Neural cell (in vitro differentiated cells): Measurements from ENCODE around the gene MALRD1. TPM values are rescaled to one million over a fixed set of nuclear protein-coding genes. Genes with fewer than 3 reads are reported as not detected.
"Not testable (repeated sequence)": the region's sequence is repeated elsewhere in the genome, so short reads cannot be mapped to it uniquely, and the experiment has no call there.

Experiments used
- H2AFZ ChIP-seq: fragments of 200-600, 300-800 bp; sonication (generic), shearing (Covaris generic); 2 replicates; pipeline ENCODE4 v1.6.0; 2014; ENCODE audit warnings: low read depth, mild to moderate bottlenecking, antibody characterized with exemption, low read length, moderate library complexity
- H3F3A ChIP-seq: fragments of 200-600 bp; shearing (Covaris generic); 2 replicates; pipeline ENCODE4 v1.6.1; 2016; ENCODE audit warnings: mild to moderate bottlenecking, moderate library complexity, mixed read lengths, antibody characterized with exemption, low read length; ENCODE audit not compliant: insufficient read depth, poor library complexity, severe bottlenecking
- H3K27ac ChIP-seq: fragments of 200-600, 300-800 bp; sonication (generic), shearing (Covaris generic); 2 replicates; pipeline ENCODE4 v1.5.1; 2014; ENCODE audit warnings: mild to moderate bottlenecking, low read length, moderate library complexity
- H3K27me3 ChIP-seq: fragments of 300-800, 200-600 bp; sonication (generic), shearing (Covaris generic); 2 replicates; pipeline ENCODE4 v1.6.0; 2014; ENCODE audit warnings: mild to moderate bottlenecking, low read depth, low read length, moderate library complexity; ENCODE audit not compliant: insufficient read depth
- H3K36me3 ChIP-seq: fragments of 300-800, 200-600 bp; sonication (generic), shearing (Covaris generic); 2 replicates; pipeline ENCODE4 v1.5.1; 2014; ENCODE audit warnings: mild to moderate bottlenecking, antibody characterized with exemption, low read length, moderate library complexity; ENCODE audit not compliant: insufficient read depth
- H3K4me2 ChIP-seq: fragments of 300-800, 200-600 bp; sonication (generic), shearing (Covaris generic); 2 replicates; pipeline ENCODE4 v1.6.0; 2014; ENCODE audit warnings: mild to moderate bottlenecking, low read length
- H3K4me3 ChIP-seq: fragments of 300-800, 200-600 bp; sonication (generic), shearing (Covaris generic); 2 replicates; pipeline ENCODE4 v1.5.1; 2014; ENCODE audit warnings: mild to moderate bottlenecking, low read length, moderate library complexity
- H3K79me2 ChIP-seq: fragments of 200-600 bp; shearing (Covaris generic); replicated peaks from 2 replicates; pipeline ENCODE4 v1.6.0; 2014; ENCODE audit warnings: mild to moderate bottlenecking, low read length, moderate library complexity; ENCODE audit not compliant: insufficient read depth
- H3K9ac ChIP-seq: fragments of 300-800, 200-600 bp; sonication (generic), shearing (Covaris generic); 2 replicates; pipeline ENCODE4 v1.6.1; 2016; ENCODE audit warnings: mild to moderate bottlenecking, low read length, mixed read lengths
- H3K9me2 ChIP-seq: fragments of 200-600 bp; shearing (Covaris generic); 2 replicates; pipeline ENCODE4 v1.6.1; 2016; ENCODE audit warnings: mild to moderate bottlenecking, low read length, mixed read lengths; ENCODE audit not compliant: insufficient read depth
- H3K9me3 ChIP-seq: fragments of 200-600, 300-800 bp; sonication (generic), shearing (Covaris generic); 2 replicates; pipeline ENCODE4 v1.6.1; 2016; ENCODE audit warnings: mild to moderate bottlenecking, mixed run types, low read length, moderate library complexity, mixed read lengths
- H4K20me1 ChIP-seq: fragments of 200-600 bp; shearing (Covaris generic); 2 replicates; pipeline ENCODE4 v1.6.1; 2016; ENCODE audit warnings: mild to moderate bottlenecking, mixed run types; ENCODE audit not compliant: insufficient read depth
- CTCF ChIP-seq: fragments of 450-650 bp; IDR thresholded peaks from 2 replicates; pipeline ENCODE4 v1.5.1; 2014; ENCODE audit warnings: antibody characterized with exemption, mild to moderate bottlenecking, moderate library complexity; ENCODE audit not compliant: poor library complexity, severe bottlenecking
- EP300 ChIP-seq: fragments of 450-650 bp; conservative IDR thresholded peaks from 2 replicates; pipeline ENCODE4 v1.6.1; 2014; ENCODE audit warnings: antibody characterized with exemption, mild to moderate bottlenecking, moderate library complexity; ENCODE audit not compliant: poor library complexity, severe bottlenecking
- EZH2 ChIP-seq: fragments of 200-600, 300-800 bp; shearing (Covaris generic), sonication (generic); IDR thresholded peaks from 2 replicates; pipeline ENCODE4 v1.6.1; 2014; ENCODE audit warnings: antibody characterized with exemption, low read length, borderline replicate concordance, mild to moderate bottlenecking; ENCODE audit not compliant: insufficient read depth, poor library complexity, severe bottlenecking
- MXI1 ChIP-seq: fragments of 450-650 bp; conservative IDR thresholded peaks from 2 replicates; pipeline ENCODE4 v1.6.1; 2014; ENCODE audit warnings: antibody characterized with exemption, mild to moderate bottlenecking; ENCODE audit not compliant: poor library complexity, severe bottlenecking
- POLR2AphosphoS5 ChIP-seq: IDR thresholded peaks from 2 replicates; pipeline ENCODE4 v1.6.1; 2012
- RAD21 ChIP-seq: fragments of 450-650 bp; conservative IDR thresholded peaks from 2 replicates; pipeline ENCODE4 v1.6.1; 2014; ENCODE audit warnings: antibody characterized with exemption, mild to moderate bottlenecking, moderate library complexity
- REST ChIP-seq: IDR thresholded peaks from 2 replicates; pipeline ENCODE4 v1.6.1; 2012; ENCODE audit warnings: borderline replicate concordance
- SMC3 ChIP-seq: fragments of 450-650 bp; conservative IDR thresholded peaks from 2 replicates; pipeline ENCODE4 v1.6.1; 2014; ENCODE audit warnings: antibody characterized with exemption, mild to moderate bottlenecking, moderate library complexity; ENCODE audit not compliant: poor library complexity
- TAF1 ChIP-seq: IDR thresholded peaks from 2 replicates; pipeline ENCODE4 v1.6.1; 2012; ENCODE audit warnings: low read depth
- polyA plus RNA-seq: library from polyadenylated mRNA; depleted of rRNA; stranded (reverse); fragments of >200 nt; gene quantifications from 2 replicates; pipeline ENCODE4 v1.2.3, GENCODE V29; 2014

MALRD1 gene
- polyA plus RNA-seq, 1 donor from 2014 or later, result 0.21 TPM

GRCh38 chr10:19738440-19738839 lies 689.8 kb downstream of the MALRD1 start (continued):
- TF ChIP-seq EP300, result no peak
- TF ChIP-seq POLR2AphosphoS5, result no peak
- no peak for TF ChIP-seq MXI1

- H4K20me1 ChIP-seq, H3K4me2 ChIP-seq, H3K4me3 ChIP-seq, H3K79me2 ChIP-seq, H2AFZ ChIP-seq, H3K9me2 ChIP-seq, H3K27me3 ChIP-seq, H3K27ac ChIP-seq, H3K9ac ChIP-seq, H3K36me3 ChIP-seq, H3F3A ChIP-seq, H3K9me3 ChIP-seq: not testable (repeated sequence)
Measured at GRCh38 chr10:19739232-19739631, 690.6 kb downstream of the MALRD1 start.

- H4K20me1 ChIP-seq, H3K4me3 ChIP-seq, H3K4me2 ChIP-seq, H3K9ac ChIP-seq, H2AFZ ChIP-seq, H3K27ac ChIP-seq, H3F3A ChIP-seq, H3K9me3 ChIP-seq, H3K9me2 ChIP-seq, H3K27me3 ChIP-seq, H3K79me2 ChIP-seq, H3K36me3 ChIP-seq: not testable (repeated sequence)
Measured at GRCh38 chr10:19742144-19742543, 693.5 kb downstream of the MALRD1 start.

- no peak overlapping the region for H3K4me2 ChIP-seq
- H3K36me3 ChIP-seq, result no peaks in the 10 kb centered on the region
- H4K20me1 ChIP-seq, result no peaks in the 10 kb centered on the region
- no peak overlapping the region for H3K4me3 ChIP-seq
- H3K9me3 ChIP-seq, result no peaks in the 10 kb centered on the region
- H3K27ac ChIP-seq, result no peak overlapping the region
- H3K9me2 ChIP-seq, result no peaks in the 10 kb centered on the region
- H3F3A ChIP-seq, result no peaks in the 10 kb centered on the region
- no peaks in the 10 kb centered on the region for H3K27me3 ChIP-seq
- H3K79me2 ChIP-seq, result no peaks in the 10 kb centered on the region
- no peak overlapping the region for H2AFZ ChIP-seq
- no peak overlapping the region for H3K9ac ChIP-seq
- no peak for TF ChIP-seq EZH2
- no peak for TF ChIP-seq TAF1
- no peak for TF ChIP-seq RAD21
- TF ChIP-seq MXI1, result no peak
- TF ChIP-seq POLR2AphosphoS5, result no peak
- no peak for TF ChIP-seq REST
- TF ChIP-seq SMC3, result no peak
- TF ChIP-seq EP300, result no peak
- TF ChIP-seq CTCF, result no peak
Measured at GRCh38 chr10:19745672-19746071, 697.1 kb downstream of the MALRD1 start.
